Ramos (cell line): ENCODE data around the gene PRC1.
"Not testable (repeated sequence)": the region's sequence is repeated elsewhere in the genome, so short reads cannot be mapped to it uniquely, and the experiment has no call there.

Experiments
- in situ Hi-C: fragments of 300-500 bp; cut with MboI; formaldehyde crosslinking; loops from one replicate; pipeline ENCODE4 v1.14.3; 2022; ENCODE audit warnings: low sequenced_read_pairs; ENCODE audit not compliant: unreplicated experiment

PRC1 gene

GRCh38 chr15:90934949-90935751 is 59.2 kb downstream of the PRC1 start, which contains the start of gene UNC45A:
Gene UNC45A (plus strand): TSS chr15:90935285. CDS start chr15:90935325, 40 bp downstream.
- in situ Hi-C loops, result no loop called here

- in situ Hi-C loops, result no loop called here
These were observed 59.9 kb downstream of the PRC1 start for GRCh38 chr15:90934256-90934948.

DNA sequence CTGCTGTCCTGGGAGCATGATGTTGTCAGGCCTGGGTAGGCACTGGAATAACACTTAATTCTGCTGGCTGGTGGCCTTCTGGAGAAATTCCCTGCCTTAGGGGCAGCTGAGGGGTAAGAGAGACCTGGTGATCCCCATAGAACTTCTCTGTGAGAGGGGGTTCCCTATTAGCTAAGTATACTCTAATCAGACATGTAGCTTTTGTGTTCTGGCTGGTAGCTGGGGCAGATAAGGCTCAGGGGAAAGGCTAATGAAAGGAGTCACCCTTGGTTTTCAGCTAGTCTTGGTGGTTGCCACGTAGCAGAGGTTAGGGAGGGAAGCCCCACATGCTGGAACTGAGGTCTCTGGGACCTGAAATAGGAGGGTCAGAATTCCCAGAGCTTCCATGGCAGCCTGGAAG is 61.0 kb downstream of the PRC1 start:
- in situ Hi-C loops, result no loop called here

GRCh38 chr15:90932660-90932991 is 61.7 kb downstream of the PRC1 start:
- in situ Hi-C loops, result no loop called here

GRCh38 chr15:90931828-90932659 is 62.3 kb downstream of the PRC1 start, which contains the start of gene HDDC3:
Gene HDDC3 (minus strand): TSS chr15:90932549. CDS start chr15:90932540, 9 bp downstream.
- in situ Hi-C loops, result no loop called here

GRCh38 chr15:90931575-90931827 is 62.8 kb downstream of the PRC1 start:
- in situ Hi-C loops, result no loop called here

DNA sequence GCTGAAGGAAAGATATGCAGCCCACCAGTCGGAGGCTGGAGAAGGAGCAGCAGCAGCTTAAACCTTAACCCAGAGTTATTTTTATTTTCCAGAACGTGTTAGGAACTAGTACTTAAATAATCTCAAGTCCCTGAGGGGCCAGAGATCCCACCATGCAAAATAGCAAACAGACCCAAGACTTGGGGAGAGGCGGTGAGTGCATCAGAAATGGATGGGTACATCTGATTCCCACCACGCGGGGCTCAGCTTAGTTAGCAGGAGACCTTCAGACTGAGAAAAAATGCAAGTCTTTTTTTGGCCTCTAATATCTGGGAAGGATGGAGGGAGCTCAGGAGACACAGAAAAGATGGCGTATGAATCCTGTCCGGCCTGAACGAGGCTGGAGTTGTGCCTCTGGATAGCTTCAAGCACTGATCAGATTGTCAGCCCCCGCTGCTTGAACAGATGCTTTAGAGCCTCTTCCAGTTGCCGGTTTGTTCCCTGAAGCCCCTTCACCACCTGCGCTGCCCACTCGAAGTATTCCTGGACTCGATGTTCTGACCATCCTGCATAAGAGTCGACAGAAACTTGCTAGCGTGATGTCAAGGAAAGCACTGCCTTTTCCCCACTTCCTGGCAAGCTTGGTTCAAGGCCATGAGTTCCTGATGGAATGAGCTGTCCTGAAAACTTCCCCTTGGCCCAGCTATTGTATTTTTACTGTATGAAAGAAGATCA is 63.3 kb downstream of the PRC1 start:
- in situ Hi-C loops, result no loop called here

GRCh38 chr15:90929246-90930019 is 64.9 kb downstream of the PRC1 start:
- in situ Hi-C loops, result no loop called here

- in situ Hi-C loops, result not testable (repeated sequence)
These were observed 66.2 kb downstream of the PRC1 start for GRCh38 chr15:90928106-90928505.

GRCh38 chr15:90926766-90927165 is 67.6 kb downstream of the PRC1 start:
- in situ Hi-C loops, result not testable (repeated sequence)

GRCh38 chr15:90924375-90924774 is 70.0 kb downstream of the PRC1 start:
- in situ Hi-C loops, result no loop called here

DNA sequence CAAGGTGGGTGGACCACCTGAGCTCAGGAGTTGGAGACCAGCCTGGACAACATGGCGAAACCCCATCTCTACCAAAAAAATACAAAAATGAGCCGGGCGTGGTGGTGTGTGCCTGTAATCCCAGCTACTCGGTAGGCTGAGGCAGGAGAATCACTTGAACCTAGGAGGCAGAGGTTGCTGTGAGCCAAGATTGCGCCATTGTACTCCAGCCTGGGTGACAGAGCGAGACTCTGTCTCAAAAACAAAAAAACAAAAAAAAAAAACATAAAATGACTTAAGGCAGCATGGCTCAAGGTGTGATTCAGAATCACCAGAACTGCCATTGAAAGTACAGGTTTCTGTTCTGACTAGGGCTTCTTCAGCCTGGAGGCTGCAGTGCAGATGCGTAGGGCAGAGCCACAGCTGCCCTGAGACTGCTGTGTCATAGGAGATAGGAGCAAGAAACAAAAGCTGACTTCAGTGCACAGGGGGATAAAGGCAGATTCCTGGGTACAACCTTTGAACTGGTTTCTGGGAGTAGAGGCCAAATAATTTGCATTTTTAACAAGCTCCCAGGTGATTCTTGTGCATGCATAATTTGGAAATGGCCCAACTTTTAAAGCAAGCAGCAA is 71.5 kb downstream of the PRC1 start:
- in situ Hi-C loops, result not testable (repeated sequence)

- in situ Hi-C loops, result no loop called here
These were observed 72.4 kb downstream of the PRC1 start for GRCh38 chr15:90921887-90922286.

GRCh38 chr15:90918835-90919234 is 75.5 kb downstream of the PRC1 start:
- in situ Hi-C loops, result no loop called here

DNA sequence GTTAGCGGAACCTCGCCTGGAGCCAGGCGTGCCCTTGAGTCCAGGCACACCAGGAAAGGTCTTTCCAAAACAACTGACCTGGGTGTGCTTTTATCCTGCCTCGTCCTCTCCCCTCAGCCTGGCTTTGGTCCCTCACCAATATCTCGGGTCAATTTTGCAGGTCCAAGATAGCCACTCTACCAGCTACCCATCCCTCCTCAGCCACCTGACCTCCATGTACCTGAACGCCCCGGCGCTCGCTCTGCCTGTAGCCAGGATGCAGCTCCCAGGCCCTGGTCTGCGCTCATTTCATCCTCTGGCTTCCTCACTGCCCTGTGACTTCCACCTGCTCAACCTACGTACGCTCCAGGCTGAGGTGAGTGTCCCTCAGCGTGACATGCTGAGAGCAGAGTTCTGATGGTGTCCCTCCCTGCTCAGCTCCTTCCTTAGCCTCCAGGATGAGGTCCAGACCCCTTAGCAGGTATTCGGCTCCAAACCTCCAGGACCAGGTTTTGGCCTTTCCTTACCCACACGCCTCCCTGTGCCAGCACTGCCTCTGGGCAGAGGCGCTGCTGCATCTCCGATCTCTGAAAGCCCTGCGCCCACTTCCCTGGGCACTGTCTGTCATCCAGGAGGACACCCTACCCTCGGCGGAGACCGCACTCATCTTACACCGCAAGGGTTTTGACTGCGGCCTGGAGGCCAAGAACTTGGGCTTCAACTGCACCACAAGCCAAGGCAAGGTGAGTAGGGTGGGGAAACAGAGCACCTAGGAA is 76.1 kb downstream of the PRC1 start:
- in situ Hi-C loops, result no loop called here

DNA sequence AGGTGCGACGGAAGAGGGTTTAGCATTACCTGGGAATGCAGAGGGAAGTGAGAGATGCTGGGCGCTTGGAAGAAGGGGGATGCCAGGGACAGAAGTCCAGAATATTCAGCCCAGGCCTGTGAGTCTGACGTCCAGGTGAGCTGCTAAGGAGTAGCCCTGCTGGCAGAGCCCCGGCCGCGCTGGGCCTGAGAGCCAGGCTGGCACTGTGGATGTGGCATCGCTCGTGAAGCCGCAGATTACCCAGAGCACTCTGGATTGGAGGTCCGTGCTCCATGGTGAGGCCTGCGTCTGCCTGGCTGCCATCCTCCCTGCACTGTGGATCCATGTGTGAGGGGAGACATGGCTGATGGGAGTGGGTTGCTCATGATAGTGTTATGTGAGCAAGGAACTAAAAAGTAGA is 76.8 kb downstream of the PRC1 start:
- in situ Hi-C loops, result no loop called here

- in situ Hi-C loops, result no loop called here
These were observed 77.9 kb downstream of the PRC1 start for GRCh38 chr15:90916461-90916860.
